GM12878 (cell line): Measurements from ENCODE around the gene NIN. TPM values are rescaled to one million over a fixed set of nuclear protein-coding genes. Genes with fewer than 3 reads are reported as not detected.

ENCODE experiments used
- CHD1 ChIP-seq: IDR thresholded peaks from 2 replicates; pipeline ENCODE4 v1.6.1; 2012; ENCODE audit warnings: low read depth, low read length, improper control_type of control experiment
- CREB1 ChIP-seq: IDR thresholded peaks from 2 replicates; pipeline ENCODE4 v1.6.1; 2012; ENCODE audit warnings: low read depth, mild to moderate bottlenecking, inconsistent platforms
- DPF2 ChIP-seq: fragments of 450-650 bp; IDR thresholded peaks from 2 replicates; pipeline ENCODE4 v1.6.1; 2017; ENCODE audit warnings: mild to moderate bottlenecking
- EP300 ChIP-seq, 2 experiments: fragments of 150-350 bp in 1 of 2; IDR thresholded peaks; 2 replicates each; pipeline ENCODE4 v1.6.1; 2011 to 2012; ENCODE audit warnings: low read depth in 2 of 2, low read length in 2 of 2, borderline replicate concordance in 1 of 2, improper control_type of control experiment in 1 of 2, inconsistent platforms in 1 of 2; ENCODE audit not compliant: control insufficient read depth in 1 of 2
- GATAD2B ChIP-seq: fragments of 450-650 bp; conservative IDR thresholded peaks from 2 replicates; pipeline ENCODE4 v1.6.1; 2017; ENCODE audit warnings: low read depth, mild to moderate bottlenecking, moderate library complexity
- JUND ChIP-seq: IDR thresholded peaks from 2 replicates; pipeline ENCODE4 v1.6.1; 2012; ENCODE audit warnings: low read depth, mild to moderate bottlenecking, low read length, improper control_type of control experiment, moderate library complexity
- NBN ChIP-seq: fragments of 450-650 bp; IDR thresholded peaks from 2 replicates; pipeline ENCODE4 v1.6.1; 2016
- NFYB ChIP-seq: IDR thresholded peaks from 2 replicates; pipeline ENCODE4 v1.6.1; 2011; ENCODE audit warnings: low read depth, mild to moderate bottlenecking, low read length, improper control_type of control experiment, moderate library complexity; ENCODE audit not compliant: insufficient read depth
- PAX8 ChIP-seq: fragments of 450-650 bp; IDR thresholded peaks from 2 replicates; pipeline ENCODE4 v1.6.1; 2017; ENCODE audit warnings: mild to moderate bottlenecking, moderate library complexity
- PML ChIP-seq: IDR thresholded peaks from 2 replicates; pipeline ENCODE4 v1.6.1; 2012; ENCODE audit warnings: low read length, inconsistent platforms
- RUNX3 ChIP-seq: IDR thresholded peaks from 2 replicates; pipeline ENCODE4 v1.6.1; 2012; ENCODE audit warnings: low read length, inconsistent platforms
- SMARCA5 ChIP-seq: fragments of 450-650 bp; IDR thresholded peaks from 2 replicates; pipeline ENCODE4 v1.6.1; 2017; ENCODE audit warnings: mild to moderate bottlenecking
- SMC3 ChIP-seq: IDR thresholded peaks from 2 replicates; pipeline ENCODE4 v1.6.1; 2011; ENCODE audit warnings: low read length, improper control_type of control experiment, borderline replicate concordance
- SP1 ChIP-seq: IDR thresholded peaks from one replicate; pipeline ENCODE4 v1.6.1; 2011; ENCODE audit warnings: low read depth, low read length
- SPI1 ChIP-seq: IDR thresholded peaks from 2 replicates; pipeline ENCODE4 v1.6.1; 2011; ENCODE audit warnings: low read depth, mild to moderate bottlenecking, low read length, moderate library complexity, borderline replicate concordance; ENCODE audit not compliant: insufficient read depth
- SRF ChIP-seq, 2 experiments: IDR thresholded peaks; 2 replicates each; pipeline ENCODE4 v1.6.1; 2011; ENCODE audit warnings: low read depth in 2 of 2, low read length in 2 of 2, mild to moderate bottlenecking in 1 of 2, moderate library complexity in 1 of 2
- YBX1 ChIP-seq: fragments of 450-650 bp; IDR thresholded peaks from 2 replicates; pipeline ENCODE4 v1.6.1; 2016; ENCODE audit warnings: antibody characterized with exemption
- ZNF274 ChIP-seq: IDR thresholded peaks from one replicate; pipeline ENCODE4 v1.8.0; 2011; ENCODE audit not compliant: insufficient read length, insufficient read depth
- ZZZ3 ChIP-seq: IDR thresholded peaks from 2 replicates; pipeline ENCODE4 v1.6.1; 2011; ENCODE audit warnings: low read depth; ENCODE audit not compliant: control insufficient read depth, insufficient read length
- polyA plus RNA-seq, 11 experiments: library from polyadenylated mRNA; depleted of rRNA in 4 of 11; unstranded in 6 of 11; stranded (reverse) in 5 of 11; fragments of >200 nt; fragmentation: Nextera tagmentation in 4 of 11; fragmentation: Illumina TruSeq in 1 of 11; extraction: Ambion mirVana in 4 of 11; extraction: Trizol in 1 of 11; gene quantifications; 1 replicate in 1 of 11; 2 replicates in 10 of 11; pipeline versions ENCODE4 v1.2.1 to v1.2.3, GENCODE V29; 2011 to 2016; ENCODE audit warnings: inconsistent platforms in 2 of 11, missing spikeins in 2 of 11, low read depth in 1 of 11
- total RNA-seq, 4 experiments: library from RNA; depleted of rRNA in 3 of 4; stranded (reverse); fragments of >200 nt in 3 of 4; fragmentation: Illumina TruSeq in 1 of 4; extraction: Trizol in 1 of 4; gene quantifications; 2 replicates each; pipeline versions ENCODE4 v1.2.1 to v1.2.3, GENCODE V29; 2013 to 2021
- TF ChIP-seq, protein P1 (sequence below): fragments of 450-650 bp; IDR thresholded peaks from 2 replicates; pipeline ENCODE4 v1.6.1; 2017; ENCODE audit warnings: low read depth, mild to moderate bottlenecking, moderate library complexity
- TF ChIP-seq, protein P2 (sequence below), 3 experiments: IDR thresholded peaks in 2 of 3; conservative IDR thresholded peaks in 1 of 3; 2 replicates each; pipeline ENCODE4 v1.5.1; 2011; ENCODE audit warnings: low read depth in 3 of 3, low read length in 3 of 3, mild to moderate bottlenecking in 3 of 3, control low read depth in 2 of 3, moderate library complexity in 2 of 3, inconsistent platforms in 1 of 3, mixed read lengths in 1 of 3; ENCODE audit not compliant: control insufficient read depth in 2 of 3, insufficient read depth in 1 of 3; ENCODE audit errors: extremely low read depth in 1 of 3
- TF ChIP-seq, protein P3 (sequence below): fragments of 450-650 bp; IDR thresholded peaks from 2 replicates; pipeline ENCODE4 v1.6.1; 2017; ENCODE audit warnings: antibody characterized with exemption, mild to moderate bottlenecking, moderate library complexity
- TF ChIP-seq, protein P4 (sequence below): fragments of 450-650 bp; IDR thresholded peaks from 2 replicates; pipeline ENCODE4 v1.6.1; 2016; ENCODE audit warnings: mild to moderate bottlenecking

Gene NIN
- total and polyA plus RNA-seq, 10 of the 15 experiments (the other 5 are each of a cell fraction or from before 2014, with no cell fraction given): 16.2 to 135 (median 70.3) TPM

DNA sequence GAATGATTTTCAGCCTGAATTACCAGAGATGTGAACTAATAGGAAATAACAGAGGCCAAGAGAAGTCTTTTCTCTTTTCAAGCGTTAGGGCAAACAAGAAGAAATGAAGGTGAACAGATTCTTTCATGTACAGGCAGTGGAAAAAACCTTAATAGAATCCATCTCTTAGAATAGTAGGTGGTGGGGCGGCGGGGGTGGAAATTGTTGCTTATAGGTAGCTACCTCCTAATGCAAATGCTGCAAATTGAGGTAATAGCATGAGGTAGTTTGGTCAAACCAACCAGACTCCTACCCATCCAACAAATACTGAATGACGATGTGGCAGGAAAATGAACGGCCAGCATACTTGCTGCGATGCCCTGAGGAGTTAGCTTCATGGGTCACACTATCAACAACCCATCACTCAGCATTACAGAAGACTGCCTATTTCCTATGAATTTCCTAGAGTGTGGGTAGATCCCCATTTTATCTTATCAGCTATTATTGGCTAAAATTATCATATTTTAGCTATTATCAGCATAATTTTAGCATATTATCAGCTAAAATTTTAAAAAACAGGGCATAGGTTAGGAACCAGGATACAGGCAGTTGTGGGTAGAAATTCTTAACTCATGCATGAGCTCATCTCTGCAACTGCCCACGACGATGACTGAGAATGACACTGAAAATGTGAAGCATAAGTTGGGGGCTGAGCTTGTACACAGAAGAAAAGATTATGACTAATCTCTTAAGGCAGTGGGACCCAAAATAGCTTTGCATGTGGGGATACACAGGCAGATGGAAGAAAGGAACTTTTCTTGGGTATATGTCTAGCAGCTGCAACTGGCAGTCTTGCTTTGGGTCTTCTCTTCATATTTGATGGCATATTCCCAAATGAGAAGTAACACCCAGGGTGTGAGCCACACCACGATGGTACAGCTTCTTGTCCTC, 68.7 kb downstream of the NIN start (continued):
- no peak for TF ChIP-seq YBX1
- TF ChIP-seq EP300 (IDR thresholded peaks at IDR 0.05; ENCODE audit: borderline replicate concordance in 1 of 2, control insufficient read depth in 1 of 2, low read depth in 2 of 2, low read length in 2 of 2): peak; percentile 12 to 22; a peak in 1 of 4 replicates
- no peak for TF ChIP-seq NBN
- no peak for TF ChIP-seq NFYB
- TF ChIP-seq, protein P1, sequence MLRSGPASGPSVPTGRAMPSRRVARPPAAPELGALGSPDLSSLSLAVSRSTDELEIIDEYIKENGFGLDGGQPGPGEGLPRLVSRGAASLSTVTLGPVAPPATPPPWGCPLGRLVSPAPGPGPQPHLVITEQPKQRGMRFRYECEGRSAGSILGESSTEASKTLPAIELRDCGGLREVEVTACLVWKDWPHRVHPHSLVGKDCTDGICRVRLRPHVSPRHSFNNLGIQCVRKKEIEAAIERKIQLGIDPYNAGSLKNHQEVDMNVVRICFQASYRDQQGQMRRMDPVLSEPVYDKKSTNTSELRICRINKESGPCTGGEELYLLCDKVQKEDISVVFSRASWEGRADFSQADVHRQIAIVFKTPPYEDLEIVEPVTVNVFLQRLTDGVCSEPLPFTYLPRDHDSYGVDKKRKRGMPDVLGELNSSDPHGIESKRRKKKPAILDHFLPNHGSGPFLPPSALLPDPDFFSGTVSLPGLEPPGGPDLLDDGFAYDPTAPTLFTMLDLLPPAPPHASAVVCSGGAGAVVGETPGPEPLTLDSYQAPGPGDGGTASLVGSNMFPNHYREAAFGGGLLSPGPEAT: no peak
- TF ChIP-seq JUND: 0 out of 2 replicates have a peak, but pooled peaks have one; percentile 22
- peak; percentile 89 for TF ChIP-seq RUNX3
- no peak for TF ChIP-seq ZZZ3
- no peak for TF ChIP-seq SP1
- TF ChIP-seq GATAD2B: no peak
- no peak for TF ChIP-seq PAX8
- TF ChIP-seq SRF (IDR thresholded peaks at IDR 0.05; ENCODE audit: low read depth in 2 of 2, low read length in 2 of 2): 0 out of 4 replicates have a peak, but pooled peaks of 1 of the 2 experiments have one; percentile 38
- no peak for TF ChIP-seq SMC3
- TF ChIP-seq PML: peak; percentile 66; the same call in 1 of the 2 replicates
- TF ChIP-seq SPI1: no peak
- peak; percentile 89 for TF ChIP-seq CREB1
- TF ChIP-seq DPF2: 0 out of 2 replicates have a peak, but pooled peaks have one; percentile 27
- TF ChIP-seq CHD1: no peak
- TF ChIP-seq, protein P2, sequence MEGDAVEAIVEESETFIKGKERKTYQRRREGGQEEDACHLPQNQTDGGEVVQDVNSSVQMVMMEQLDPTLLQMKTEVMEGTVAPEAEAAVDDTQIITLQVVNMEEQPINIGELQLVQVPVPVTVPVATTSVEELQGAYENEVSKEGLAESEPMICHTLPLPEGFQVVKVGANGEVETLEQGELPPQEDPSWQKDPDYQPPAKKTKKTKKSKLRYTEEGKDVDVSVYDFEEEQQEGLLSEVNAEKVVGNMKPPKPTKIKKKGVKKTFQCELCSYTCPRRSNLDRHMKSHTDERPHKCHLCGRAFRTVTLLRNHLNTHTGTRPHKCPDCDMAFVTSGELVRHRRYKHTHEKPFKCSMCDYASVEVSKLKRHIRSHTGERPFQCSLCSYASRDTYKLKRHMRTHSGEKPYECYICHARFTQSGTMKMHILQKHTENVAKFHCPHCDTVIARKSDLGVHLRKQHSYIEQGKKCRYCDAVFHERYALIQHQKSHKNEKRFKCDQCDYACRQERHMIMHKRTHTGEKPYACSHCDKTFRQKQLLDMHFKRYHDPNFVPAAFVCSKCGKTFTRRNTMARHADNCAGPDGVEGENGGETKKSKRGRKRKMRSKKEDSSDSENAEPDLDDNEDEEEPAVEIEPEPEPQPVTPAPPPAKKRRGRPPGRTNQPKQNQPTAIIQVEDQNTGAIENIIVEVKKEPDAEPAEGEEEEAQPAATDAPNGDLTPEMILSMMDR (IDR thresholded peaks at IDR 0.05 in 2 of 3, conservative IDR thresholded peaks at IDR 0.05 in 1 of 3; ENCODE audit: control insufficient read depth in 2 of 3, extremely low read depth in 1 of 3, insufficient read depth in 1 of 3, low read depth in 3 of 3, low read length in 3 of 3): no peak
- TF ChIP-seq SMARCA5: no peak
- TF ChIP-seq ZNF274: no peak
- TF ChIP-seq, protein P3, sequence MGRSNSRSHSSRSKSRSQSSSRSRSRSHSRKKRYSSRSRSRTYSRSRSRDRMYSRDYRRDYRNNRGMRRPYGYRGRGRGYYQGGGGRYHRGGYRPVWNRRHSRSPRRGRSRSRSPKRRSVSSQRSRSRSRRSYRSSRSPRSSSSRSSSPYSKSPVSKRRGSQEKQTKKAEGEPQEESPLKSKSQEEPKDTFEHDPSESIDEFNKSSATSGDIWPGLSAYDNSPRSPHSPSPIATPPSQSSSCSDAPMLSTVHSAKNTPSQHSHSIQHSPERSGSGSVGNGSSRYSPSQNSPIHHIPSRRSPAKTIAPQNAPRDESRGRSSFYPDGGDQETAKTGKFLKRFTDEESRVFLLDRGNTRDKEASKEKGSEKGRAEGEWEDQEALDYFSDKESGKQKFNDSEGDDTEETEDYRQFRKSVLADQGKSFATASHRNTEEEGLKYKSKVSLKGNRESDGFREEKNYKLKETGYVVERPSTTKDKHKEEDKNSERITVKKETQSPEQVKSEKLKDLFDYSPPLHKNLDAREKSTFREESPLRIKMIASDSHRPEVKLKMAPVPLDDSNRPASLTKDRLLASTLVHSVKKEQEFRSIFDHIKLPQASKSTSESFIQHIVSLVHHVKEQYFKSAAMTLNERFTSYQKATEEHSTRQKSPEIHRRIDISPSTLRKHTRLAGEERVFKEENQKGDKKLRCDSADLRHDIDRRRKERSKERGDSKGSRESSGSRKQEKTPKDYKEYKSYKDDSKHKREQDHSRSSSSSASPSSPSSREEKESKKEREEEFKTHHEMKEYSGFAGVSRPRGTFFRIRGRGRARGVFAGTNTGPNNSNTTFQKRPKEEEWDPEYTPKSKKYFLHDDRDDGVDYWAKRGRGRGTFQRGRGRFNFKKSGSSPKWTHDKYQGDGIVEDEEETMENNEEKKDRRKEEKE: no peak
- TF ChIP-seq, protein P4, sequence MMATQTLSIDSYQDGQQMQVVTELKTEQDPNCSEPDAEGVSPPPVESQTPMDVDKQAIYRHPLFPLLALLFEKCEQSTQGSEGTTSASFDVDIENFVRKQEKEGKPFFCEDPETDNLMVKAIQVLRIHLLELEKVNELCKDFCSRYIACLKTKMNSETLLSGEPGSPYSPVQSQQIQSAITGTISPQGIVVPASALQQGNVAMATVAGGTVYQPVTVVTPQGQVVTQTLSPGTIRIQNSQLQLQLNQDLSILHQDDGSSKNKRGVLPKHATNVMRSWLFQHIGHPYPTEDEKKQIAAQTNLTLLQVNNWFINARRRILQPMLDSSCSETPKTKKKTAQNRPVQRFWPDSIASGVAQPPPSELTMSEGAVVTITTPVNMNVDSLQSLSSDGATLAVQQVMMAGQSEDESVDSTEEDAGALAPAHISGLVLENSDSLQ: no peak
